Measurements from ENCODE around the gene LRRTM3. TPM values are rescaled to one million over a fixed set of nuclear protein-coding genes. Genes with fewer than 3 reads are reported as not detected.

Gene LRRTM3
- polyA plus RNA-seq, 1 of the 3 experiments (the other 2 are of a cell fraction): not detected

- ChIA-PET POLR2A (no interaction called here), CTCF (no interaction called here)
- no peaks in the 10 kb centered on the region for H3K4me1 ChIP-seq (ENCODE audit: control insufficient read depth in 1 of 2, insufficient read depth in 2 of 2, low read depth in 1 of 2, low read length in 1 of 2)
- no peaks in the 10 kb centered on the region for H4K20me1 ChIP-seq (ENCODE audit: insufficient read depth)
- no peak overlapping the region for H3K4me2 ChIP-seq
- no peaks in the 10 kb centered on the region for H3K36me3 ChIP-seq (replicated peaks in 1 of 2; ENCODE audit: control insufficient read depth in 1 of 2, insufficient read depth in 2 of 2, low read length in 1 of 2)
- H3K27ac ChIP-seq (ENCODE audit: low read depth in 2 of 2, low read length in 1 of 2): no peak overlapping the region
- no peak overlapping the region for H3K4me3 ChIP-seq (ENCODE audit: low read depth in 2 of 2, low read length in 1 of 2)
- TF ChIP-seq SMC3 (IDR thresholded peaks at IDR 0.05; ENCODE audit: low read depth, low read length) (no peak), FOXM1 (IDR thresholded peaks at IDR 0.05; ENCODE audit: low read depth) (no peak), MEF2A (IDR thresholded peaks at IDR 0.05; ENCODE audit: borderline replicate concordance, low read depth) (no peak), NFIC (IDR thresholded peaks at IDR 0.05; ENCODE audit: borderline replicate concordance) (no peak), REST (IDR thresholded peaks at IDR 0.05; ENCODE audit: low read depth, low read length) (no peak), ZBTB33 (IDR thresholded peaks at IDR 0.05; ENCODE audit: borderline replicate concordance, low read depth) (no peak), FOXJ3 (CRISPR knock-in tag; IDR thresholded peaks at IDR 0.05) (no peak), RXRA (IDR thresholded peaks at IDR 0.05; ENCODE audit: borderline replicate concordance, low read depth) (no peak), CTCF (IDR thresholded peaks at IDR 0.05) (no peak), PBX3 (IDR thresholded peaks at IDR 0.05) (no peak), NRF1 (IDR thresholded peaks at IDR 0.05; ENCODE audit: low read depth, low read length) (no peak), TCF12 (IDR thresholded peaks at IDR 0.05) (no peak), MXI1 (IDR thresholded peaks at IDR 0.05; ENCODE audit: low read depth, low read length) (no peak), TEAD4 (IDR thresholded peaks at IDR 0.05; ENCODE audit: borderline replicate concordance, insufficient read depth) (no peak), FOSL2 (IDR thresholded peaks at IDR 0.05; ENCODE audit: borderline replicate concordance, low read depth) (no peak), GABPA (IDR thresholded peaks at IDR 0.05; ENCODE audit: low read depth) (no peak)
- H3K9ac ChIP-seq: no peak overlapping the region
- H3K9me2 ChIP-seq: 0 out of 2 replicates have a peak, but pooled peaks cover 3% of the 10 kb centered on the region
- no peaks in the 10 kb centered on the region for H3K9me3 ChIP-seq
- H2AFZ ChIP-seq (ENCODE audit: low read depth): no peak overlapping the region
- no peaks in the 10 kb centered on the region for H3F3A ChIP-seq (replicated peaks; ENCODE audit: insufficient read depth)
- H3K27me3 ChIP-seq (ENCODE audit: insufficient read depth): no peaks in the 10 kb centered on the region
- no peaks in the 10 kb centered on the region for H3K79me2 ChIP-seq (ENCODE audit: insufficient read depth)
- WGBS (ENCODE audit: low lambda C conversion rate): 3% methylated on average over 1 of the region's 1 CpG
- DNase-seq: no peak
Measured at GRCh38 chr10:67119651-67120050, 193.8 kb downstream of the LRRTM3 start.
